ENCODE data around the gene SHBG. TPM values are rescaled to one million over a fixed set of nuclear protein-coding genes. Genes with fewer than 3 reads are reported as not detected.

The SHBG gene
- total and polyA plus RNA-seq, 8 donors: 0.16 to 0.82 (median 0.23) TPM; not detected in 3

- peak in 1 of 6 donors; percentile 59 for DNase-seq
- intact Hi-C loops (cut with DNase I): no loop called here
- H3K9me3 ChIP-seq: no peaks in the 10 kb centered on the region
- ATAC-seq: peak in 3 of 4 donors; percentile 28 to 41 (median 34)
- FAIRE-seq: no peak
- H3K4me1 ChIP-seq: peaks cover 4 to 10% (median 10%) of the 10 kb centered on the region in 3 donors
- H3K27me3 ChIP-seq: no peaks in the 10 kb centered on the region
- peak overlapping the region; percentile 18 to 50 (median 29) for H3K4me3 ChIP-seq
- H3K36me3 ChIP-seq: no peaks in the 10 kb centered on the region
- no peak overlapping the region for H3K27ac ChIP-seq
- TF ChIP-seq CTCF (IDR thresholded peaks at IDR 0.05): no peak
- WGBS, 2 donors: 2% methylated on average over 44 to 45 of the region's 45 CpGs
These were observed 21.2 kb downstream of the SHBG start for GRCh38 chr17:7651097-7651664.

GRCh38 chr17:7651665-7652387, 21.9 kb downstream of the SHBG start:
- 10 to 14% methylated on average over 34 to 54 of the region's 54 CpGs for WGBS, 2 donors
- no peak for TF ChIP-seq CTCF (IDR thresholded peaks at IDR 0.05)
- intact Hi-C loops (cut with DNase I): no loop called here
- Histone ChIP-seq H3K27me3 (no peaks in the 10 kb centered on the region), H3K27ac (no peak overlapping the region), H3K9me3 (no peaks in the 10 kb centered on the region), H3K36me3 (no peaks in the 10 kb centered on the region), H3K4me1 (peaks cover 4 to 10% (median 10%) of the 10 kb centered on the region in 3 donors), H3K4me3 (peak overlapping the region; percentile 15 to 50 (median 29))
- DNase-seq (peak in 1 of 6 donors; percentile 67), FAIRE-seq (no peak), ATAC-seq (peak in 3 of 4 donors; percentile 10 to 34 (median 19))

GRCh38 chr17:7652388-7653356, 22.7 kb downstream of the SHBG start:
- Histone ChIP-seq H3K4me1 (peaks cover 4 to 12% (median 10%) of the 10 kb centered on the region in 3 donors), H3K9me3 (no peaks in the 10 kb centered on the region), H3K36me3 (no peaks in the 10 kb centered on the region), H3K27me3 (no peaks in the 10 kb centered on the region), H3K4me3 (no peak overlapping the region), H3K27ac (no peak overlapping the region)
- intact Hi-C loops (cut with DNase I): no loop called here
- FAIRE-seq (no peak), DNase-seq (no peak), ATAC-seq (no peak)
- 66 to 68% methylated on average over 12 of the region's 12 CpGs for WGBS, 2 donors
- TF ChIP-seq CTCF (IDR thresholded peaks at IDR 0.05): no peak

- 80 to 86% methylated on average over 16 of the region's 16 CpGs for WGBS, 2 donors
- FAIRE-seq (no peak), ATAC-seq (no peak), DNase-seq (no peak)
- H3K9me3 ChIP-seq: no peaks in the 10 kb centered on the region
- no peaks in the 10 kb centered on the region for H3K27me3 ChIP-seq
- no peak for TF ChIP-seq CTCF (IDR thresholded peaks at IDR 0.05)
- peaks cover 4 to 12% (median 10%) of the 10 kb centered on the region in 3 donors for H3K4me1 ChIP-seq
- no peak overlapping the region for H3K27ac ChIP-seq
- intact Hi-C loops (cut with DNase I): no loop called here
- H3K4me3 ChIP-seq: no peak overlapping the region
- H3K36me3 ChIP-seq: no peaks in the 10 kb centered on the region
These were observed 25.1 kb downstream of the SHBG start for GRCh38 chr17:7654832-7655540.

Measured in pancreas (tissue), 10 donors.